Measurements from ENCODE around the gene LINC00237. TPM values are rescaled to one million over a fixed set of nuclear protein-coding genes. Genes with fewer than 3 reads are reported as not detected.

The LINC00237 gene
- total and polyA plus RNA-seq, 2 of the 8 experiments (the other 6 are each of a cell fraction or from before 2014, with no cell fraction given), result 0.28 to 1.4 TPM

DNA sequence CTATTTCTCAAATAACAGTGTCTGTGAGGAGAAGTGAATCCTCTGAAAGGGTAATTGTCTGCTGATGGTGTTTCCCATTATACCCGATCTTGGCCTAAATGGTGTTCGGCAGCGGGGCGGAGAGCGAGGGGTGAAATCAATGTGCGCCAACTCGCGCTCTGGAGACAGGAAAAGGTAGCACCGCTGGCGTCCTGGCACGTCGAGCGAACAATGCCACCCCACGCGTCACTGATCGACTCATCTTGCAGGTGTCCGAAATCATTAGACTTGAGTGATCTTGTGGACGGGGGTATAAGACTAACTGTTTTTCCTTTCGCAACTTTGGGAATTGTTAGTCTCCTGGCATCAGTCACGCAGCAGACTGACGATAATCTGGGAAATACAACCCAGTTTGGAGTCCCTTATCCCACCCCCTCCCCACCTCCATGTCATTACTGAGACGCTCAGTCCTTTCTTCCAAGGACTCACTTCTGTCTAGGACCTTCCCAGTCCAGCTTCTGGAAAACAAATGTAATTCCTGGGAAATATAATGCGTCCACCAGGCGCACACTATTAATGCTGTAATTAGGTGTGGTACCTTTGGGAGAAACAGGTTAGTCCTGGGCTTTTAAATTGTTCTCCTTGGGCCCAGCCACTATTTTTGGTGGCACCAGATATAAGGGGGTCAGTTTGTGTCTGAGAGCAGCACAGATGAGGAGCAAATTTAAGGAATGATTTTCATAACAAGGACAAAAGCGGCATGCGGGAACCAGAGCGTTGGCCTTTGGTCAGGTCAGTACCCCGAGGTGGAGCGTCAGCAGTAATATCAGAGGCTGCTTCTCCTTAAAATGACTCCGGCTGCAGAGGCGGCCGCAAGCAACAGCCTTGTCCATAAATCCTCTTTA, 2.3 kb downstream of the LINC00237 start:
- no peak overlapping the region for H2BK15ac ChIP-seq (ENCODE audit: low read length)
- H2BK120ac ChIP-seq (replicated peaks; ENCODE audit: low read depth, low read length), result no peak overlapping the region
- no peak overlapping the region for H4K8ac ChIP-seq (ENCODE audit: extremely low read depth, insufficient read depth, low read length)
- no peak overlapping the region for H4K5ac ChIP-seq (ENCODE audit: insufficient read length, low read depth, low read length)
- no peak for FAIRE-seq
- H2BK12ac ChIP-seq (ENCODE audit: low read depth, low read length), result peak overlapping the region; percentile 3; the same call in 1 of the 2 replicates
- TF ChIP-seq CEBPB (IDR thresholded peaks at IDR 0.05; ENCODE audit: low read depth, low read length) (no peak), EZH2 (IDR thresholded peaks at IDR 0.05; ENCODE audit: low read depth, low read length, severe bottlenecking) (peak; percentile 60), SUZ12 (IDR thresholded peaks at IDR 0.05; ENCODE audit: low read length) (peak; percentile 45; the same call in 1 of the 2 replicates), CREB1 (IDR thresholded peaks at IDR 0.05) (peak; percentile 48; the same call in 1 of the 2 replicates)
- H3K9me3 ChIP-seq (ENCODE audit: insufficient read depth in 2 of 2, low read depth in 1 of 2, low read length in 1 of 2), result no peaks in the 10 kb centered on the region
- ChIA-PET CTCF (ENCODE audit: partially characterized antibody) (interaction anchor here (0.8 to 3.5 kb wide), 5 partner anchors 16 to 259 kb away, joined by 3 to 23 read pairs (median 6); no protein-coding TSS in a partner anchor), POLR2A (ENCODE audit: partially characterized antibody) (interaction anchor here (1.0 to 3.3 kb wide), 5 partner anchors 10 to 199 kb away, joined by 5 to 13 read pairs (median 6); partner anchors contain the start of genes KIZ and XRN2)
- peaks cover 0 to 5% of the 10 kb centered on the region in 2 experiments for H4K20me1 ChIP-seq (replicated peaks in 1 of 2; ENCODE audit: control insufficient read depth in 1 of 2, insufficient read depth in 2 of 2, low read length in 2 of 2)
- H3K9ac ChIP-seq (replicated peaks in 1 of 4; ENCODE audit: extremely low read depth in 1 of 4, low read depth in 3 of 4, low read length in 3 of 4), result no peak overlapping the region
- H3K27ac ChIP-seq (ENCODE audit: low read depth, low read length), result no peak overlapping the region
- H2AK5ac ChIP-seq (ENCODE audit: low read depth, low read length), result no peak overlapping the region
- H3K79me1 ChIP-seq (ENCODE audit: low read depth, low read length), result no peaks in the 10 kb centered on the region
- no peak overlapping the region for H3K23ac ChIP-seq (ENCODE audit: insufficient read length)
- no peak overlapping the region for H2BK5ac ChIP-seq (ENCODE audit: low read depth, low read length)
- no peak overlapping the region for H3K56ac ChIP-seq (replicated peaks; ENCODE audit: insufficient read length, low read depth, low read length)
- no peaks in the 10 kb centered on the region for H3K36me3 ChIP-seq (ENCODE audit: control insufficient read depth in 2 of 4, insufficient read depth in 4 of 4, low read length in 3 of 4)
- H3K23me2 ChIP-seq (ENCODE audit: low read depth, low read length), result peaks cover 32% of the 10 kb centered on the region
- no peak overlapping the region for H3K4ac ChIP-seq (replicated peaks; ENCODE audit: insufficient read length, low read depth, low read length)
- WGBS, 2 experiments (ENCODE audit: extremely low coverage in 1 of 2, insufficient coverage in 1 of 2, insufficient read length in 1 of 2, insufficient replicate concordance in 2 of 2, low coverage in 1 of 2, low lambda C conversion rate in 2 of 2, missing lambda C conversion rate in 1 of 2), result 10% methylated on average over 29 of the region's 32 CpGs; no CpG with 5 or more reads in 1 of the 2 experiments
- peak overlapping the region; percentile 21; the same call in 1 of the 2 replicates for H3K18ac ChIP-seq (ENCODE audit: extremely low read depth, low read length)
- peaks cover 34 to 96% (median 86%) of the 10 kb centered on the region in 4 experiments for H3K27me3 ChIP-seq (replicated peaks in 1 of 4; ENCODE audit: control insufficient read depth in 3 of 4, extremely low read depth in 1 of 4, insufficient read depth in 3 of 4, low read length in 3 of 4)
- H3K14ac ChIP-seq (ENCODE audit: insufficient read length), result no peak overlapping the region
- no peak overlapping the region for H4K91ac ChIP-seq (replicated peaks; ENCODE audit: insufficient read length, low read length)
- H2AFZ ChIP-seq (ENCODE audit: low read length), result no peak overlapping the region
- peak in 1 of 2 experiments; percentile 59 for DNase-seq (ENCODE audit: low read depth in 1 of 2, low spot score in 2 of 2)
- H3K4me1 ChIP-seq (replicated peaks in 1 of 4; ENCODE audit: control insufficient read depth in 3 of 4, insufficient read depth in 4 of 4, low read length in 3 of 4), result peaks cover 10 to 28% (median 16%) of the 10 kb centered on the region in 4 experiments
- peak overlapping the region; percentile 35 to 78 (median 44); a peak in 7 of 8 replicates for H3K4me3 ChIP-seq (ENCODE audit: extremely low read depth in 1 of 4, insufficient read depth in 2 of 4, low read depth in 3 of 4, low read length in 4 of 4)
- H2BK20ac ChIP-seq (ENCODE audit: low read length), result no peak overlapping the region
- H3K79me2 ChIP-seq (ENCODE audit: control insufficient read depth in 1 of 2, insufficient read depth in 2 of 2, low read length in 2 of 2), result no peaks in the 10 kb centered on the region
- H3K4me2 ChIP-seq (ENCODE audit: insufficient read depth in 1 of 2, low read depth in 2 of 2, low read length in 2 of 2), result peak overlapping the region; percentile 97 to 98
